HG02884 (cell line): ENCODE results near the gene CLGN.

Source experiments
- ATAC-seq: cut with Tn5 transposase; IDR thresholded peaks from one replicate; pipeline ENCODE4 v1.9.1; 2021; ENCODE audit warnings: mild to moderate bottlenecking, moderate library complexity; ENCODE audit not compliant: unreplicated experiment

Gene CLGN

DNA sequence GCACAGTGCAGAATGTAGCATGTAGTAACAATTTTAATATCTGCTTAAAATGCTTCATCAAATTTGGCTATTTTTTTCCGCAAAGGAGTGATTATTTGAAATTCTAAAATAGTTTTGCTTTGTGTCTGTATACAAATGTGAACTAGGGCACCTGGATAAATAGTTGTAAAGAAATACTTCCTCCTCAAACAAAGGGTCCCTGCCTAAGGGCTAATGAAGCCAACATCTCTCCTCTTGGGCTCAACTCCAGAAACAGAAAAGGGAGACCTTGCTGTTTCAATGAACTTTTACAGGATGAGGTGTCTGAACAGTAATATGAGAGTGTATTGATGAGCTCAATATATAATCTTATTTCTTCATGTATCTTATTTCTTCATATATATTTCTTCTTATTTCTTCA lies 84.8 kb downstream of the CLGN start:
- no peak for ATAC-seq
